SK-N-SH treated with all-trans-retinoic acid at 6 μM for 48 hours (cell line): ENCODE measurements around the gene CFAP74.

Source experiments
- ATAC-seq: fragments of 200-7000 bp; cut with Tn5 transposase; 3 replicates; pipeline ENCODE4 v1.9.1; 2020; ENCODE audit warnings: mild to moderate bottlenecking, moderate library complexity
- ARNTL ChIP-seq: fragments of 450-650 bp; formaldehyde crosslinking; IDR thresholded peaks from 2 replicates; pipeline ENCODE4 v1.5.0; 2020; ENCODE audit warnings: low read depth, mild to moderate bottlenecking, moderate library complexity, borderline replicate concordance
- BACH2 ChIP-seq: fragments of 250-450 bp; sonication (Bioruptor Pico); IDR thresholded peaks from 2 replicates; pipeline ENCODE4 v1.9.0; 2021; ENCODE audit warnings: mild to moderate bottlenecking, borderline replicate concordance
- CREB5 ChIP-seq: fragments of 250-450 bp; sonication (Bioruptor Pico); IDR thresholded peaks from 2 replicates; pipeline ENCODE4 v1.5.1; 2020; ENCODE audit warnings: low read depth, mild to moderate bottlenecking, moderate library complexity
- CSDC2 ChIP-seq: fragments of 250-450 bp; sonication (Bioruptor Pico); IDR thresholded peaks from 2 replicates; pipeline ENCODE4 v1.5.0; 2020; ENCODE audit warnings: mild to moderate bottlenecking, moderate library complexity
- GLIS3 ChIP-seq: fragments of 250-450 bp; sonication (Bioruptor Pico); IDR thresholded peaks from 2 replicates; pipeline ENCODE4 v1.5.0; 2020; ENCODE audit warnings: mild to moderate bottlenecking, moderate library complexity
- ISL1 ChIP-seq: fragments of 250-450 bp; sonication (Bioruptor Pico); IDR thresholded peaks from 2 replicates; pipeline ENCODE4 v2.1.2; 2022; ENCODE audit warnings: mild to moderate bottlenecking, moderate library complexity
- OSR1 ChIP-seq: fragments of 250-450 bp; sonication (Bioruptor Pico); IDR thresholded peaks from 2 replicates; pipeline ENCODE4 v1.8.0; 2022; ENCODE audit warnings: moderate library complexity, mild to moderate bottlenecking, inconsistent platforms
- PPARA ChIP-seq: fragments of 250-450 bp; sonication (Bioruptor Pico); IDR thresholded peaks from 2 replicates; pipeline ENCODE4 v1.5.0; 2020; ENCODE audit warnings: mild to moderate bottlenecking, borderline replicate concordance
- RARB ChIP-seq: fragments of 250-450 bp; sonication (Bioruptor Pico); IDR thresholded peaks from 2 replicates; pipeline ENCODE4 v1.8.0; 2021; ENCODE audit warnings: mild to moderate bottlenecking, moderate library complexity
- SNAI2 ChIP-seq: fragments of 250-450 bp; sonication (Bioruptor Pico); IDR thresholded peaks from 2 replicates; pipeline ENCODE4 v1.5.0; 2020; ENCODE audit warnings: mild to moderate bottlenecking, moderate library complexity
- TCF4 ChIP-seq: fragments of 250-450 bp; sonication (Bioruptor Pico); IDR thresholded peaks from 2 replicates; pipeline ENCODE4 v1.8.0; 2021; ENCODE audit warnings: mild to moderate bottlenecking, moderate library complexity, borderline replicate concordance
- TOX ChIP-seq: fragments of 250-450 bp; sonication (Bioruptor Pico); IDR thresholded peaks from 2 replicates; pipeline ENCODE4 v1.8.0; 2021; ENCODE audit warnings: mild to moderate bottlenecking, moderate library complexity, borderline replicate concordance
- TSHZ2 ChIP-seq: fragments of 250-450 bp; sonication (Bioruptor Pico); IDR thresholded peaks from 2 replicates; pipeline ENCODE4 v1.5.0; 2020; ENCODE audit warnings: mild to moderate bottlenecking, moderate library complexity
- ZC3H10 ChIP-seq: fragments of 250-450 bp; sonication (Bioruptor Pico); IDR thresholded peaks from 2 replicates; pipeline ENCODE4 v1.5.1; 2021; ENCODE audit warnings: mild to moderate bottlenecking, moderate library complexity
- ZFP3 ChIP-seq: fragments of 250-450 bp; sonication (Bioruptor Pico); IDR thresholded peaks from 2 replicates; pipeline ENCODE4 v1.5.0; 2020; ENCODE audit warnings: mild to moderate bottlenecking, moderate library complexity
- ZFP30 ChIP-seq: fragments of 450-650 bp; formaldehyde crosslinking; IDR thresholded peaks from 2 replicates; pipeline ENCODE4 v1.5.0; 2022; ENCODE audit warnings: mild to moderate bottlenecking, moderate library complexity
- ZNF565 ChIP-seq: fragments of 450-650 bp; formaldehyde crosslinking; conservative IDR thresholded peaks from 2 replicates; pipeline ENCODE4 v1.5.0; 2020; ENCODE audit warnings: low read depth, mild to moderate bottlenecking, moderate library complexity
- ZNF70 ChIP-seq: fragments of 450-650 bp; formaldehyde crosslinking; IDR thresholded peaks from 2 replicates; pipeline ENCODE4 v1.5.0; 2020; ENCODE audit warnings: mild to moderate bottlenecking, moderate library complexity
- ZNF8 ChIP-seq: fragments of 450-650 bp; formaldehyde crosslinking; IDR thresholded peaks from 2 replicates; pipeline ENCODE4 v1.5.0; 2020; ENCODE audit warnings: mild to moderate bottlenecking, moderate library complexity
- TF ChIP-seq, protein P1 (sequence below): fragments of 250-450 bp; sonication (Bioruptor Pico); IDR thresholded peaks from 2 replicates; pipeline ENCODE4 v1.5.1; 2021; ENCODE audit warnings: mild to moderate bottlenecking, moderate library complexity
- TF ChIP-seq, protein P2 (sequence below): fragments of 250-450 bp; sonication (Bioruptor Pico); IDR thresholded peaks from 2 replicates; pipeline ENCODE4 v1.8.0; 2020; ENCODE audit warnings: mild to moderate bottlenecking, moderate library complexity, borderline replicate concordance
- TF ChIP-seq, protein P3 (sequence below): fragments of 250-450 bp; sonication (Bioruptor Pico); IDR thresholded peaks from 2 replicates; pipeline ENCODE4 v1.8.0; 2021; ENCODE audit warnings: low read depth, mild to moderate bottlenecking, moderate library complexity, borderline replicate concordance

CFAP74 gene

DNA sequence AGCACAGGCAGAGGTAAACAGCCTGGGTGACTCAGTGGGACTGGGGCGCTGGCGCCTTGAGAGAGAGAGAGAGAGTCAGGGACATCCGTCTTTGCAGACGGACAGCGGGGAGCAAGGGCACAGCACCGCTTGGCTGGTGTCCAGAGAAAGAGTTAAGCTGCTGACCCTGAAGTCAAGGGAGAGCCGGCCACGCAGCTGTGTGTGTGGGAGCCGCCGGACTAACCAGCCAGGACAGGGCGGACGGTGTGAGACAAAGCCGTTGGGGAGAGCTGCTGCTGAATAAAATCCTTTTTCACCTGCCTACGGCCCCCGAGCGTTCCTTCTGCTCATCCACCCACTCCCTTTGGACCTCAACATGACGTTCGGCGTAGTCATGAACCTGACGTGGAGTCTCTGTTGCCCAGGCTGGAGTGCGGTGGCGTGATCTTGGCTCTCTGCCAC is 14.5 kb downstream of the CFAP74 start:
- no peak for ATAC-seq

DNA sequence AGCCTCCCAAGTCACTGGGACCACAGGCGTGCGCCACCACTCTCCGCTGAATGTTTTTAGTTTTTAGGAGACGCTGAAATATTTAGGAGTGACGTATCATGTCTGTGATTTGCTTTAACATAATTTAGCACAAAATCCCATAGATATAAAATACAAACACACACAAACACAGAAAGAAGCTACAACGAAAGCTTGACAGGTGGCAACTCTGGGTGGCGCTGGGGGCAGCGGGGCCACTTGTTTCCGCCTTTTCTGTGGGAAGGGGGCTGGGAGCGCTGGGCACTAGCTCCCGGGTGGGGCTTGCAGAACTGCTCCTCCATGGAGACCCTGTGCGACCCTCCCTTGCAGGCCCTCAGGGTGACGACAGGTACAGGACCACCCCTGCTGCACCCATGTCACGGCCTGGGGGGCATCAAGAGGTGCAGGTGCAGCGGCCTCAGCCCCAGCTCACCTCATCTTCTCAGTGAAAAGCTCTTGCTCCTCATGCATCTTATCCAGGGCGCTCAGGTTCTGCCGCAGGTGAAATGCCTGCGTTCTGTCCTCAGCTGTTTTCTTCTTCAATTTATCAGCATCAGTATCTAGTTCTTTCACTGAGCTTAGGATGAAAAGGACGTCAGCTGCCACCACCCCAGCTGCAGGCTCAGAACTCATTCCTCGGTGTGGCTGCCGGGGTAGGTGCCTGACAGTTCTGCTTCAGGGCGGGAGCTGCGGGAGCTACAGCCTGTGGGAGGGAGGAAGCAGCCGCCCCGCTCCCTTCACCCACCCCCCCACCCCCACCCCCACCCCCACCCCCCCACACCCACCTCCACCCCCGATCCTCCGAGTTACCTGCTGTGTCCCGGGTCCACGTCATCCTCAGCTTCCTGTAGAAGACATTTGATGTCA is 15.3 kb downstream of the CFAP74 start:
- ATAC-seq, result no peak
- TF ChIP-seq, protein P1, sequence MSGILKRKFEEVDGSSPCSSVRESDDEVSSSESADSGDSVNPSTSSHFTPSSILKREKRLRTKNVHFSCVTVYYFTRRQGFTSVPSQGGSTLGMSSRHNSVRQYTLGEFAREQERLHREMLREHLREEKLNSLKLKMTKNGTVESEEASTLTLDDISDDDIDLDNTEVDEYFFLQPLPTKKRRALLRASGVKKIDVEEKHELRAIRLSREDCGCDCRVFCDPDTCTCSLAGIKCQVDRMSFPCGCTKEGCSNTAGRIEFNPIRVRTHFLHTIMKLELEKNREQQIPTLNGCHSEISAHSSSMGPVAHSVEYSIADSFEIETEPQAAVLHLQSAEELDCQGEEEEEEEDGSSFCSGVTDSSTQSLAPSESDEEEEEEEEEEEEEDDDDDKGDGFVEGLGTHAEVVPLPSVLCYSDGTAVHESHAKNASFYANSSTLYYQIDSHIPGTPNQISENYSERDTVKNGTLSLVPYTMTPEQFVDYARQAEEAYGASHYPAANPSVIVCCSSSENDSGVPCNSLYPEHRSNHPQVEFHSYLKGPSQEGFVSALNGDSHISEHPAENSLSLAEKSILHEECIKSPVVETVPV (CRISPR knock-in tag), result no peak
- TF ChIP-seq GLIS3 (no peak), CSDC2 (CRISPR knock-in tag) (no peak), ZNF70 (CRISPR knock-in tag) (no peak), BACH2 (no peak), ZFP3 (no peak)
- TF ChIP-seq, protein P2, sequence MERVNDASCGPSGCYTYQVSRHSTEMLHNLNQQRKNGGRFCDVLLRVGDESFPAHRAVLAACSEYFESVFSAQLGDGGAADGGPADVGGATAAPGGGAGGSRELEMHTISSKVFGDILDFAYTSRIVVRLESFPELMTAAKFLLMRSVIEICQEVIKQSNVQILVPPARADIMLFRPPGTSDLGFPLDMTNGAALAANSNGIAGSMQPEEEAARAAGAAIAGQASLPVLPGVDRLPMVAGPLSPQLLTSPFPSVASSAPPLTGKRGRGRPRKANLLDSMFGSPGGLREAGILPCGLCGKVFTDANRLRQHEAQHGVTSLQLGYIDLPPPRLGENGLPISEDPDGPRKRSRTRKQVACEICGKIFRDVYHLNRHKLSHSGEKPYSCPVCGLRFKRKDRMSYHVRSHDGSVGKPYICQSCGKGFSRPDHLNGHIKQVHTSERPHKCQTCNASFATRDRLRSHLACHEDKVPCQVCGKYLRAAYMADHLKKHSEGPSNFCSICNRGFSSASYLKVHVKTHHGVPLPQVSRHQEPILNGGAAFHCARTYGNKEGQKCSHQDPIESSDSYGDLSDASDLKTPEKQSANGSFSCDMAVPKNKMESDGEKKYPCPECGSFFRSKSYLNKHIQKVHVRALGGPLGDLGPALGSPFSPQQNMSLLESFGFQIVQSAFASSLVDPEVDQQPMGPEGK, result no peak

More for the DNA sequence above, 14.5 kb downstream of the CFAP74 start:
- no peak for TF ChIP-seq ZNF565 (CRISPR knock-in tag)
- TF ChIP-seq ZC3H10 (CRISPR knock-in tag), result no peak
- TF ChIP-seq, protein P3, sequence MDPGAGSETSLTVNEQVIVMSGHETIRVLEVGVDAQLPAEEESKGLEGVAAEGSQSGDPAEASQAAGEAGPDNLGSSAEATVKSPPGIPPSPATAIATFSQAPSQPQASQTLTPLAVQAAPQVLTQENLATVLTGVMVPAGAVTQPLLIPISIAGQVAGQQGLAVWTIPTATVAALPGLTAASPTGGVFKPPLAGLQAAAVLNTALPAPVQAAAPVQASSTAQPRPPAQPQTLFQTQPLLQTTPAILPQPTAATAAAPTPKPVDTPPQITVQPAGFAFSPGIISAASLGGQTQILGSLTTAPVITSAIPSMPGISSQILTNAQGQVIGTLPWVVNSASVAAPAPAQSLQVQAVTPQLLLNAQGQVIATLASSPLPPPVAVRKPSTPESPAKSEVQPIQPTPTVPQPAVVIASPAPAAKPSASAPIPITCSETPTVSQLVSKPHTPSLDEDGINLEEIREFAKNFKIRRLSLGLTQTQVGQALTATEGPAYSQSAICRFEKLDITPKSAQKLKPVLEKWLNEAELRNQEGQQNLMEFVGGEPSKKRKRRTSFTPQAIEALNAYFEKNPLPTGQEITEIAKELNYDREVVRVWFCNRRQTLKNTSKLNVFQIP (CRISPR knock-in tag), result no peak
- TF ChIP-seq, protein P1 (CRISPR knock-in tag), result no peak
- TF ChIP-seq ZFP3, result no peak
- no peak for TF ChIP-seq ARNTL (CRISPR knock-in tag)
- no peak for TF ChIP-seq CREB5 (CRISPR knock-in tag)
- TF ChIP-seq OSR1 (CRISPR knock-in tag), result no peak
- TF ChIP-seq ZNF70 (CRISPR knock-in tag), result no peak
- TF ChIP-seq TCF4 (CRISPR knock-in tag), result no peak
- TF ChIP-seq, protein P2, result no peak
- TF ChIP-seq SNAI2 (CRISPR knock-in tag), result no peak
- TF ChIP-seq TSHZ2 (CRISPR knock-in tag), result no peak
- TF ChIP-seq PPARA (CRISPR knock-in tag), result no peak
- TF ChIP-seq ISL1, result no peak
- no peak for TF ChIP-seq TOX (CRISPR knock-in tag)
- no peak for TF ChIP-seq ZFP30
- no peak for TF ChIP-seq CSDC2 (CRISPR knock-in tag)
- TF ChIP-seq RARB (CRISPR knock-in tag), result no peak
- TF ChIP-seq ZNF8, result no peak
